UCSD-AML1 (cell line): ENCODE data around the gene DDX39A.
"Not testable (repeated sequence)": the region's sequence is repeated elsewhere in the genome, so short reads cannot be mapped to it uniquely, and the experiment has no call there.

Experiments
- DNase-seq: peaks from one replicate; lab custom pipeline; 2025; ENCODE audit not compliant: unreplicated experiment; lab: John Stamatoyannopoulos, UW

Gene DDX39A

GRCh38 chr19:14409146-14410023, 9.8 kb downstream of the DDX39A start:
- DNase-seq, result no peak

GRCh38 chr19:14408491-14409145, 10.5 kb downstream of the DDX39A start:
- DNase-seq, result no peak

GRCh38 chr19:14407605-14408484, 11.3 kb downstream of the DDX39A start:
- no peak for DNase-seq

DNA sequence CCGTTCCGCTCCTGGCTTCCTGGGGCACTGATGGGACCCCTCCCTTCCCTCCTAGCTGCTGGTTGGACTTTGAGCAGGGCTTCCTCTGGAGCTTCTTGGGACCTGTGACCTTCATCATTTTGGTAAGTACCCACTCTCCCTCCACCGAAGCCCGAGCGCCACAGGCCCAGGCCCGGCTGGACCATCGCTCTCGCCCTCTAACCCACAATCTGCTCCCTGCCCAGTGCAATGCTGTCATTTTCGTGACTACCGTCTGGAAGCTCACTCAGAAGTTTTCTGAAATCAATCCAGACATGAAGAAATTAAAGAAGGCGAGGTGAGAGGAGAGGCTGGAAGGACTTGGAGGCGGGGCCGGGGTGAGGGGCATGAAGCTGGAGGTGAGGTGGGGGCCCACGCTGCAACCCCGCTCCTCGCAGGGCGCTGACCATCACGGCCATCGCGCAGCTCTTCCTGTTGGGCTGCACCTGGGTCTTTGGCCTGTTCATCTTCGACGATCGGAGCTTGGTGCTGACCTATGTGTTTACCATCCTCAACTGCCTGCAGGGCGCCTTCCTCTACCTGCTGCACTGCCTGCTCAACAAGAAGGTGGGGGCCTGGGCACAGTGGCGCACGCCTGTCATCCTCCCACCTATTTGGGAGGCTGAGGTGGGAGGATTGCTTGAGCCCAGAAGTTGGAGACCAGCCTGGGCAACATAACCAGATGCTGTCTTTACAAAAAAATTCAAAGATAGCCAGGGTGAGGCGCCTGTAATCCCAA, 12.3 kb downstream of the DDX39A start:
- no peak for DNase-seq

- peak; percentile 92 for DNase-seq
Observed at GRCh38 chr19:14405758-14406644, 13.1 kb downstream of the DDX39A start.

GRCh38 chr19:14405380-14405757, 13.8 kb downstream of the DDX39A start:
- no peak for DNase-seq

DNA sequence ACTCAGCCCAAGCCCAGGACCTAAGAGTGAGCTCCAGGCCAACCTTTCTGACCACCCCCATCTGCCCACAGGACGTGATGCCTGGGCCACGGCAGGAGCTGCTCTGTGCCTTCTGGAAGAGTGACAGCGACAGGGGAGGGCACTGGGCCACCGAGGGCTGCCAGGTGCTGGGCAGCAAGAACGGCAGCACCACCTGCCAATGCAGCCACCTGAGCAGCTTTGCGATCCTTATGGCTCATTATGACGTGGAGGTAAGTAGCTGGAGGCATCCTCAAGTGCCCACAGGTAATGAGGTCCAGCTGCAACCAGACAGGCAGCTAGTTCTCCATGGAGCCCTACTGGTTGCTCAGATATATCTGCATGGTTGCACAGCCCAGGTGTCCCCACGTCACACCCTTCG, 14.8 kb downstream of the DDX39A start:
- DNase-seq, result no peak

DNA sequence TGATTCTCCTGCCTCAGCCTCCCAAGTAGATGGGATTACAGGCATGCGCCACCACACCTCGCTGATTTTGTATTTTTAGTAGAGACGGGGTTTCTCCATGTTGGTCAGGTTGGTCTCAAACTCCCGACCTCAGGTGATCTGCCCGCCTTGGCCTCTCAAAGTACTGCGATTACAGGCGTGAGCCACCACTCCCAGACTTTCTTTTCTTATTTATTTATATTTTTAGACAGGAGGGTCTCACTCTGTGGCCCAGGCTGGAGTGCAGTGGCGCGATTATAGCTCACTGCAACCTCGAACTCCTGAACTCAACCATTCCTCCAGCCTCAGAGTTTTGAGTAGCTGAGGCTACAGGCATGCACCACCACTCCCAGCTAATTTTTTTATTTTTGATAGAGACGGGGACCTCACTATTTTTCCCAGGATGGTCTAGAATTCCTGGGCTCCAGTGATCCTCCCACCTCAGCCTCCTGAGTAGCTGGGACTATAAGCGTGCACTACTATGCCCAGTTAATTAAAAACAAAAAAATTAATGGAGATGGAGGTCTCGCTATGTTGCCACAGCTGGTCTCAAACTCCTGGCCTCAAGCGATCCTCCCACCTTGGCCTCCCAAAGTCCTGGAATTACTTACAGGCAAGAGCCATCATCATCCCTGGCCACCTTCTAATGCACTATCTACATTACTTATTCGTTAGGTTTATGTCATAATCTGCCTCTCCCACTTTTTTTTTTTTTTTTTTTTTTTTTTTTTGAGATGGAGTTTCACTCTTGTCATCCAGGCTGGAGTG, 15.8 kb downstream of the DDX39A start:
- DNase-seq, result not testable (repeated sequence)

DNA sequence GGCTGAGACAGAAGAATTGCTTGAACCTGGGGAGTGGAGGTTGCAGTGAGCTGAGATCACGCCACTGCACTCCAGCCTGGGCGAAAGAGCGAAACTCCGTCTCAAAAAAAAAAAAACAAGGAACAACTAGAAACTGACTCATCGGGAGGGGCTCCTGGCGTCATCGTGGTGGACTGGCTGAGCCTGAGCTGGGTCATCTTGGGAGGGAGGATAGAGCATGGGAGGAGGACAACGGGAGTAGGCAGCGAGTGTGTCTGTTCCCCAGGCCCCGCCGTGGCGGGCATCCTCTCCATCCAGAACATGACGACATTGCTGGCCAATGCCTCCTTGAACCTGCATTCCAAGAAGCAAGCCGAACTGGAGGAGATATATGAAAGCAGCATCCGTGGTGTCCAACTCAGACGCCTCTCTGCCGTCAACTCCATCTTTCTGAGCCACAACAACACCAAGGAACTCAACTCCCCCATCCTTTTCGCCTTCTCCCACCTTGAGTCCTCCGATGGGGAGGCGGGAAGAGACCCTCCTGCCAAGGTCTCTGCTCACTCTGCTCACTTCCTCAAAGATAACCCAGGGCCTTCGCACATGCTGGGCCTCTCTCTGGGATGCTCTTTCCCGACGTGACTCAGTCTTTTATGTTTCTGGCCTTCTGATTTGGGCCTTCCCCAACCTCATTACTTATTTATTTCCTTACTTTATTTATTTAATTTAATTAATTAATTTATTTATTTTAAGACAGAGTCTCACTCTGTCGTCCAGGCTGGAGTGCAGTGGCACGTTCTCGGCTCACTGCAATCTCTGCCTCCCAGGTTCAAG, 16.6 kb downstream of the DDX39A start:
- DNase-seq, result no peak

- no peak for DNase-seq
Observed at GRCh38 chr19:14401468-14402195, 17.5 kb downstream of the DDX39A start.

DNA sequence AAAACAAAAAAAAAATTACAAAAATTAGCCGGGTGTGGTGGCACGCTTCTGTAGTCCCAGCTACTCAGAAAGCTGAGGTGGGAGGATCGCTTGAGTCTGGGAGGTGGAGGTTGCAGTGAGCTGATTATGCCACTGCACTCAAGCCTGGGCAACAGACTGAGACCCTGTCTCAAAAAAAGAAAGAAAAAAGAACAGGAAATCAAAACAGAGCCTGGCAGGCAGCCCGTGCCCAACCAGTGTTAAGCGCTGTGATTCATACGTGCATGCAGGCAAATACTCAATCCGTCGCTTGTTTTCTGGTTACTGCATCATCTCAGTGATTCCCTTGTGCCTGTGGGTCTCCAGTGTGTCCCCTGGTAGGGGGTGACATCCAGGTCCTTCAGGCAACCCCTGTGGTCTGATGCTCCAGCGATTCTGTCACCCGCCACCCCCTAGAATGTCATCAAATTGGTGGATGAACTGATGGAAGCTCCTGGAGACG, 18.1 kb downstream of the DDX39A start:
- no peak for DNase-seq

DNA sequence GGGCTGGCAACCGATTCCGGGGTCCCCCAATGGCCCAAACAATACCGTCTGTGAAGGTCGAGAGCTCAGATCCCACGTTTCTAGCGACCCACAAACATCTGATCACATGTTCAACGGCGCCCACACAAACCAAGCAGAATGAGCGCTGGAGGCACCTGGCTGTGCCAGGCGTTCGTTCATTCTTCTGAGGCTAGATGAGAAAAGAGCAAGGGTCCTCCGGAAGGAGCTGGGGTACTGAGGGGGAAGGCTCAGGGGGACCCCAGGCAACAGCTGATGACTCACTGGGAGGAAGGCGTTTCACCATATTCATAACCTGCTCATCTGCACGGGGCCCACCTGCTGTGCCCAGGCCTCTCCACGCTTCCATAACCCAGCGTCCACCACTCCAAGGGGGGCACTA, 22.0 kb downstream of the DDX39A start:
- DNase-seq, result not testable (repeated sequence)

DNA sequence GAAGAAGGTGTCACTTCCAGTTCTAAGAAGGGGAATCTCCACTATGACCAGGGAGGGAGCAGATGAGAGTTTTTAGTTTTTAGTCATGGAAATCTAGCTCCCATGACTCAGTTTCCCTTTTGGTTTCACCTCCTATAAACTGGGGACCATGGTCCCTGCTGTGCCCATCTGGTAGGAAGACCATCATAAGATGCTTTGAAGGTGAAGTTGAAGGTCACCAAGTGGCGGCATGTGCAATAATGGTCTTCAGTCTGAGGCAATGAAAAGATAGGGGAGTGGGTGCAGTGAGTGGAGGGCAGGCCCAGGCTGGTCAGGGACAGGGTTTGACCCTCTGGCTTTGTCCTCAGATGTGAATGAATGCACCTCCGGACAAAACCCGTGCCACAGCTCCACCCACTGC, 22.4 kb downstream of the DDX39A start:
- not testable (repeated sequence) for DNase-seq

GRCh38 chr19:14395710-14396336, 23.3 kb downstream of the DDX39A start:
- no peak for DNase-seq

GRCh38 chr19:14395262-14395661, 23.9 kb downstream of the DDX39A start:
- no peak for DNase-seq

DNA sequence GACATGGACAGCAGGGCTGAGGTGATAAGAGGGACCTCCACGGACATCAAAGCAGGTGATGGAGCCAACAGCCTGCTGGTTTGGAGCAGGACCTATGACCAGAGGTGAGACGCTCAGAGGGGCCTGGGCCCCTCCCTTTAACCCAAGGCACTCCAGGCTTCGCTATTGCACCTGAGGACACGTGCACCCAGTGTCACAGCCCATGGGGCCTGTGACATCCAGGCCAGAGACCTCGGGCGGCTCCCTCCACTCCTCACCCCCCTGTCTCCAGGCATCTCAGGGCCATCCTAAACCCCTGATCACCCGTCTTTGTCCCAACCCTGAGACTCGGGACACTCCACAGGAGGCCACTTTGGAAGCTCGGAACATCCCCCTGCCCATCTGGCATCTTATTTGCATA, 25.0 kb downstream of the DDX39A start:
- no peak for DNase-seq

GRCh38 chr19:14393329-14393728, 25.8 kb downstream of the DDX39A start:
- no peak for DNase-seq
